ENCODE data around the gene MGRN1. TPM values are rescaled to one million over a fixed set of nuclear protein-coding genes. Genes with fewer than 3 reads are reported as not detected.

Gene MGRN1
- total and polyA plus RNA-seq, 2 donors (not counting 3 experiments of a cell fraction or from before 2014, with no cell fraction given), result 15.6 to 73.0 TPM

GRCh38 chr16:4679850-4680636, 55.4 kb downstream of the MGRN1 start:
- no peak overlapping the region for H3K4me3 ChIP-seq (replicated peaks in 1 of 3; ENCODE audit: insufficient read depth in 1 of 3, low read depth in 1 of 3, low read length in 3 of 3)
- H3K27me3 ChIP-seq (ENCODE audit: control insufficient read depth in 2 of 2, insufficient read depth in 2 of 2, low read length in 2 of 2), result no peaks in the 10 kb centered on the region
- no peak for DNase-seq (ENCODE audit: low read depth, low spot score)
- H3K4me1 ChIP-seq (ENCODE audit: control insufficient read depth, extremely low read depth, insufficient read depth, low read length), result no peaks in the 10 kb centered on the region
- no peak overlapping the region for H3K4me2 ChIP-seq (ENCODE audit: insufficient read depth, low read length)
- no peak overlapping the region for H3K9ac ChIP-seq (replicated peaks; ENCODE audit: extremely low read depth, insufficient read depth, low read length)
- intact Hi-C loops (cut with micrococcal nuclease), result no loop called here
- TF ChIP-seq JUN (IDR thresholded peaks at IDR 0.05; ENCODE audit: borderline replicate concordance, insufficient read depth, insufficient read length, low read depth), result no peak
- no peak for TF ChIP-seq GATA2 (IDR thresholded peaks at IDR 0.05; ENCODE audit: insufficient read depth, insufficient read length, low read depth, low read length)
- no peak for TF ChIP-seq FOS (IDR thresholded peaks at IDR 0.05; ENCODE audit: borderline replicate concordance, insufficient read depth, low read length)
- TF ChIP-seq MAX (IDR thresholded peaks at IDR 0.05; ENCODE audit: insufficient read depth, insufficient read length), result no peak
- no peak for TF ChIP-seq EZH2 (IDR thresholded peaks at IDR 0.05; ENCODE audit: borderline replicate concordance, low read depth, low read length, severe bottlenecking)
- no peak for TF ChIP-seq MYC (IDR thresholded peaks at IDR 0.05; ENCODE audit: low read depth, low read length)
- TF ChIP-seq CTCF (IDR thresholded peaks at IDR 0.05; ENCODE audit: extremely low read depth in 1 of 2, insufficient read depth in 1 of 2, low read depth in 1 of 2, low read length in 2 of 2), result no peak
- no peak for TF ChIP-seq POLR2A (IDR thresholded peaks at IDR 0.05; ENCODE audit: low read depth, low read length)
- no peak for TF ChIP-seq POLR2AphosphoS5 (IDR thresholded peaks at IDR 0.05; ENCODE audit: insufficient read depth, low read depth, low read length)
- ChIA-PET CTCF (no interaction called here), POLR2A (no interaction called here)
- FAIRE-seq, result no peak
- no peaks in the 10 kb centered on the region for H3K79me2 ChIP-seq (ENCODE audit: control insufficient read depth, insufficient read depth, low read length)
- no peaks in the 10 kb centered on the region for H4K20me1 ChIP-seq (replicated peaks; ENCODE audit: control insufficient read depth, extremely low read depth, insufficient read depth, low read length)
- H2AFZ ChIP-seq (ENCODE audit: low read depth, low read length), result no peak overlapping the region
- H3K9me3 ChIP-seq (replicated peaks; ENCODE audit: control insufficient read depth, insufficient read depth, low read length), result no peaks in the 10 kb centered on the region
- H3K27ac ChIP-seq (ENCODE audit: insufficient read depth, low read depth, low read length), result no peak overlapping the region
- dilution Hi-C loops (cut with MboI; ENCODE audit: extremely low pct_ligation_motif_present, low sequenced_read_pairs), result no loop called here
- H3K36me3 ChIP-seq (ENCODE audit: control insufficient read depth in 2 of 2, extremely low read depth in 1 of 2, insufficient read depth in 2 of 2, low read length in 2 of 2), result peaks cover 4 to 34% of the 10 kb centered on the region in 2 experiments
- no TSS peak for BruUV-seq (replicated peaks)
- no peaks in the 10 kb centered on the region for H3K9me1 ChIP-seq (replicated peaks; ENCODE audit: control insufficient read depth, extremely low read depth, insufficient read depth, low read length)

Data from endothelial cell of umbilical vein (primary cell).